ENCODE measurements around the gene POLD2.

POLD2 gene

DNA sequence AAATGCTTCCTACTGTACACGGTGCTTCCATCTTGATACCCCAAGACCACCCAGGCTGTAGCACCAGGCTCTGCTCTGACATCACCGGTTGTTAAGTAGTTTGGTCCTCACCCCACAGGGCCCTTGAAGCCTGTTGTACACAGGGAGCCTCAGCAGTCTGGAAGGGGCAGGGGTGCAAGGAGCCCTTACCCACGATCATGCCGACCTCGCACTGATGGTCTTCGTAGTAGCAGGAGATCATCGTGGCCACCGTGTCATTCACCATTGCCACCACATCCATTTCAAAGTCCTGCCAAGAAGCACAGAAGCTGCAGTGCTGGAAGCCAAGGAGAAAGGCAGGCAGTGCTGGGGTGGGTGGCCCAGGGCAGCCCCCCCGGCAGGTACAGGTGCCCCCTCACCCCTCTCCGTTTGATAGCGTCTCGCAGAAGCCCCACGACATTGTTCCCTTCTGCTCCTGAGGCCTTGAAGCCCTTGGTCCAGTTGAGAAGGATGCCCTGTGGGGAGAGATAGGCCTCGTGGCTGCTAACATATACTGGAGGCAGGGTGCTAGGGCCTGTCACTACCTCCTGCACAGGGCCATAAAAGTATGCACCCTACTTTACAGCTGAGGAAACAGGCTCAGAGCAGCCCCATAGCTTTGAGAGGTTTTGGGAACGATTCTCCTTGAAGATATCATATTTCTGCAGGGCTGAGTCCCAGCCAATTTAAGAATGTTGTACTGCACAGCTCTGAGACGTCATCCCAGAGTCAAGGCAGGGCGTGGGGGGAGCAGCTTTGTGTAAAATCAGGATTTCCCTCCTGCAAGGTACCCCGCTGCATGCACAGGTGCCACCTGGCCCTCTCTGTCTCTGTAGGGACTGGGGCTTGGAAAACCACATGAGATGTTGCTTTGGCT is 26.5 kb upstream of the POLD2 start:
- no peak for TF ChIP-seq CTCF (IDR thresholded peaks at IDR 0.05; ENCODE audit: low read depth, low read length)

GRCh38 chr7:44148961-44149536 is 25.7 kb upstream of the POLD2 start:
- H3K9me3 ChIP-seq: no peaks in the 10 kb centered on the region
- H3K36me3 ChIP-seq: no peaks in the 10 kb centered on the region
- H3K27me3 ChIP-seq: no peaks in the 10 kb centered on the region
- no peak for TF ChIP-seq CTCF (IDR thresholded peaks at IDR 0.05; ENCODE audit: low read depth, low read length)
- peaks cover 7% of the 10 kb centered on the region for H3K4me1 ChIP-seq
- DNase-seq: no peak
- H3K4me3 ChIP-seq (ENCODE audit: low read depth, low read length): no peak overlapping the region

More for the DNA sequence above, 26.5 kb upstream of the POLD2 start:
- Histone ChIP-seq H3K4me1 (peaks cover 7% of the 10 kb centered on the region), H3K27me3 (no peaks in the 10 kb centered on the region), H3K9me3 (no peaks in the 10 kb centered on the region), H3K36me3 (no peaks in the 10 kb centered on the region), H3K4me3 (ENCODE audit: low read depth, low read length) (no peak overlapping the region)
- no peak for DNase-seq

DNA sequence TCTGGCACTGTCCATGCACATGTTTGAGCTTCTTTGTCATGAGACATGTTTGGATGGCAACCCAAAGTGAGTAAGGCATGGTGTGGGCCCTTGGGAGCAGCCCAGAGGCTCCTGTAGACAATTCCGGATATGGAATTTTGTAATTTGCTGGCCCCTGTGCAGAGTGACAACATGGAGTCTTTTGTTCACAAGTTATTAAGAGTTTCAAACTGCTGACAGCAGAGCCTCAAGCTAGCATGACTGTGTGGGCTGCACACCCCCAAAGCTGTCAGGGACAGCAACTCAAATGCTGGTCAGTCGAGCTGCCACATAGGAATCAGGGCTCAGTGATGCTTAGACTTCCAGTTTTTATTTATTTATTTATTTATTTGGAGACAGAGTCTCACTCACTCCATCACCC is 24.8 kb upstream of the POLD2 start:
- DNase-seq: no peak
- H3K4me3 ChIP-seq (ENCODE audit: low read depth, low read length): no peak overlapping the region
- H3K36me3 ChIP-seq: no peaks in the 10 kb centered on the region
- peaks cover 7% of the 10 kb centered on the region for H3K4me1 ChIP-seq
- no peaks in the 10 kb centered on the region for H3K9me3 ChIP-seq
- no peaks in the 10 kb centered on the region for H3K27me3 ChIP-seq
- no peak for TF ChIP-seq CTCF (IDR thresholded peaks at IDR 0.05; ENCODE audit: low read depth, low read length)

DNA sequence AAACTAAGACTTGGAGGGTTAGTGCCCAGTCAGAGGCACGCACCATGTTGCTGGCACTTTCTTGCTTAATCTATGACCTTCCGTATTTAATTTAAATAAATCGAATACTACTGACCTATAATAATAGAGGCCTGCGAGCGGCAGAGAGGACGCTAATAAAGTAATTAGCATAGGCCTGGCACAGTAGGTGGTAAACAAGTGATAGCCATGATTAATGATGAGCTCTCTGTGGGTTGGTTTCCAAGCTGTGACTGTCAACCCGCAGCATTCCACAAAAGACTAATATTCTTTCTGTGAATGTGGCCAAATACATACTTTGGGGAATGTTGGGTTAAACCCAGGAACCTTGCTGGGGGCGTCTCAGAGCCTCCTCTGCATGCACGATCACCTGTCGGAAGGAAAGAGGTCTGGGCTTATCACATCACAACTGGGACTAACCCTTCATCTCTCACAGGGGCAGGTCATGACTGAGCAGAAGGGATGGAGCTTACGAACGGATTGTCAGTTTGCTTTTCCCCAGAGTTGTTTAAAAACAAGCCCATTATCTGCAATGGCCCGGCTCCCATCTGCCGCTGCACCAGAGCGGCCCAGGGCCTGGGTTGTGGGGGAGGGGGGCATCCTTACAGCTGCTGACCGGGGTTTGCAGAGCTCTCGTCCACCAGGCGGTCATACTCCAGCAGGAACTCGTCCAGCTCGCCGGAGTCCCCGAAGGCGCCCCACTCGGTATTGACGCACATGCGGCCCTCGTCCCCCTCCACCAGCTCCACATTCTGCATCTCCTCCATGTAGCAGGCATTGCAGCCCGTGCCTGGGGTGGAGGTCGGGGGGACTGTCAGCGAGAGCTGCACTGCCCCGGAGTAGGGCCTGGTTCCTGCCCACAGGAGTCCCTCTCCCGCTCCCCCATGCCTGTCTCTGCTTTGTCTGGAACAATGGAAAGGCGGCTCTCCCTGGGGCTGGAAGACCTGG is 24.0 kb upstream of the POLD2 start:
- DNase-seq: no peak

More for the DNA sequence above, 24.0 kb upstream of the POLD2 start:
- Histone ChIP-seq H3K36me3 (no peaks in the 10 kb centered on the region), H3K9me3 (no peaks in the 10 kb centered on the region), H3K4me3 (ENCODE audit: low read depth, low read length) (no peak overlapping the region), H3K4me1 (peaks cover 7% of the 10 kb centered on the region), H3K27me3 (no peaks in the 10 kb centered on the region)
- no peak for TF ChIP-seq CTCF (IDR thresholded peaks at IDR 0.05; ENCODE audit: low read depth, low read length)

Measured in BE2C (cell line).